H1 (cell line): ENCODE data around the gene TCEANC2. TPM values are rescaled to one million over a fixed set of nuclear protein-coding genes. Genes with fewer than 3 reads are reported as not detected.
A peak's percentile ranks its signal among the peaks of the same experiment; 100 is the strongest.

Experiments used
- CTCF ChIA-PET: fragments of 300-600 bp; sonication (Branson Sonifier 250); formaldehyde crosslinking; loops from one replicate; lab custom pipeline; 2021; ENCODE audit not compliant: partially characterized antibody; lab: Charles Lee
- POLR2A ChIA-PET: fragments of 300-600 bp; sonication (Branson Sonifier 250); formaldehyde crosslinking; loops from one replicate; lab custom pipeline; 2021; ENCODE audit warnings: inconsistent platforms; ENCODE audit not compliant: partially characterized antibody; lab: Charles Lee
- DNase-seq, 2 experiments: peaks; one replicate each; pipeline versions ENCODE4 v3.0.0 to v3.0.0-alpha.2; 2010 to 2022; ENCODE audit warnings: low spot score in 2 of 2, low read depth in 1 of 2, mixed read lengths in 1 of 2
- FAIRE-seq: peaks from 2 replicates; lab custom pipeline; 2011; peaks lifted over from hg19 to GRCh38; lab: Jason Lieb, UNC
- H2AFZ ChIP-seq: 2 replicates; pipeline ENCODE4 v1.8.1; 2012; ENCODE audit warnings: low read length, inconsistent platforms
- H2AK5ac ChIP-seq: 2 replicates; pipeline ENCODE4 v1.6.1; 2013; ENCODE audit warnings: low read depth, low read length
- H2BK120ac ChIP-seq: replicated peaks from 2 replicates; pipeline ENCODE3; 2013; ENCODE audit warnings: low read depth, low read length, inconsistent platforms
- H2BK12ac ChIP-seq: 2 replicates; pipeline ENCODE4 v1.6.1; 2013; ENCODE audit warnings: low read depth, low read length
- H2BK15ac ChIP-seq: 2 replicates; pipeline ENCODE4 v1.6.1; 2013; ENCODE audit warnings: low read length
- H2BK20ac ChIP-seq: 2 replicates; pipeline ENCODE4 v1.6.1; 2013; ENCODE audit warnings: low read length
- H2BK5ac ChIP-seq: 2 replicates; pipeline ENCODE4 v1.6.1; 2013; ENCODE audit warnings: low read depth, low read length
- H3K14ac ChIP-seq: 2 replicates; pipeline ENCODE4 v1.6.1; 2013; ENCODE audit warnings: inconsistent platforms; ENCODE audit not compliant: insufficient read length
- H3K18ac ChIP-seq: 2 replicates; pipeline ENCODE4 v1.6.1; 2013; ENCODE audit warnings: low read length; ENCODE audit errors: extremely low read depth
- H3K23ac ChIP-seq: 2 replicates; pipeline ENCODE4 v1.6.1; 2013; ENCODE audit warnings: inconsistent platforms; ENCODE audit not compliant: insufficient read length
- H3K23me2 ChIP-seq: 2 replicates; pipeline ENCODE4 v1.6.1; 2013; ENCODE audit warnings: low read depth, low read length
- H3K27ac ChIP-seq: 2 replicates; pipeline ENCODE4 v1.6.1; 2011; ENCODE audit warnings: low read depth, low read length, inconsistent platforms
- H3K27me3 ChIP-seq, 4 experiments: replicated peaks in 1 of 4; 1 replicate in 1 of 4; 2 replicates in 3 of 4; pipeline versions ENCODE4 v1.6.1 to v1.8.1; 2011 to 2013; ENCODE audit warnings: low read length in 3 of 4, mild to moderate bottlenecking in 3 of 4, inconsistent platforms in 2 of 4, mixed read lengths in 2 of 4, moderate library complexity in 1 of 4; ENCODE audit not compliant: control insufficient read depth in 3 of 4, insufficient read depth in 3 of 4; ENCODE audit errors: extremely low read depth in 1 of 4
- H3K36me3 ChIP-seq, 4 experiments: 2 replicates each; pipeline versions ENCODE4 v1.6.1 to v1.8.1; 2011 to 2013; ENCODE audit warnings: mild to moderate bottlenecking in 4 of 4, low read length in 3 of 4, moderate library complexity in 2 of 4, control low read depth in 1 of 4, inconsistent platforms in 1 of 4; ENCODE audit not compliant: insufficient read depth in 4 of 4, control insufficient read depth in 2 of 4
- H3K4ac ChIP-seq: replicated peaks from 2 replicates; pipeline ENCODE3; 2013; ENCODE audit warnings: low read length, low read depth, mixed read lengths, inconsistent platforms; ENCODE audit not compliant: insufficient read length
- H3K4me1 ChIP-seq, 4 experiments: replicated peaks in 1 of 4; 1 replicate in 1 of 4; 2 replicates in 3 of 4; pipeline versions ENCODE4 v1.6.1 to v1.8.1; 2011 to 2013; ENCODE audit warnings: low read length in 3 of 4, inconsistent platforms in 2 of 4, mixed read lengths in 1 of 4; ENCODE audit not compliant: insufficient read depth in 4 of 4, control insufficient read depth in 3 of 4
- H3K4me2 ChIP-seq, 2 experiments: 2 replicates each; pipeline versions ENCODE4 v1.6.1 to v1.8.1; 2011 to 2013; ENCODE audit warnings: low read depth in 2 of 2, low read length in 2 of 2, control low read depth in 1 of 2, inconsistent platforms in 1 of 2, mild to moderate bottlenecking in 1 of 2; ENCODE audit not compliant: insufficient read depth in 1 of 2
- H3K4me3 ChIP-seq, 4 experiments: fragments of 200-600, 300-600 bp in 1 of 4; sonication (generic), shearing (Covaris generic), sonication (Bioruptor Twin) in 1 of 4; 2 replicates each; pipeline versions ENCODE4 v1.5.1 to v1.8.1; 2011 to 2016; ENCODE audit warnings: low read length in 4 of 4, low read depth in 3 of 4, control low read depth in 2 of 4, inconsistent platforms in 2 of 4, mild to moderate bottlenecking in 2 of 4, mixed read lengths in 1 of 4, moderate library complexity in 1 of 4; ENCODE audit not compliant: insufficient read depth in 2 of 4; ENCODE audit errors: extremely low read depth in 1 of 4
- H3K56ac ChIP-seq: replicated peaks from 2 replicates; pipeline ENCODE3; 2013; ENCODE audit warnings: low read depth, mild to moderate bottlenecking, mixed read lengths, low read length, inconsistent platforms; ENCODE audit not compliant: insufficient read length
- H3K79me1 ChIP-seq: 2 replicates; pipeline ENCODE4 v1.6.1; 2013; ENCODE audit warnings: low read depth, low read length, control low read depth
- H3K79me2 ChIP-seq, 2 experiments: 2 replicates each; pipeline versions ENCODE4 v1.6.1 to v1.8.1; 2012 to 2013; ENCODE audit warnings: low read length in 2 of 2, mild to moderate bottlenecking in 2 of 2, inconsistent platforms in 1 of 2; ENCODE audit not compliant: insufficient read depth in 2 of 2, control insufficient read depth in 1 of 2
- H3K9ac ChIP-seq, 4 experiments: replicated peaks in 1 of 4; 1 replicate in 1 of 4; 2 replicates in 3 of 4; pipeline versions ENCODE4 v1.6.1 to v1.8.1; 2011 to 2013; ENCODE audit warnings: low read depth in 3 of 4, low read length in 3 of 4, control low read depth in 2 of 4, mild to moderate bottlenecking in 2 of 4, moderate library complexity in 2 of 4, inconsistent platforms in 1 of 4; ENCODE audit errors: extremely low read depth in 1 of 4
- H3K9me3 ChIP-seq, 2 experiments: 2 replicates each; pipeline versions ENCODE4 v1.6.1 to v1.8.1; 2012 to 2013; ENCODE audit warnings: mild to moderate bottlenecking in 2 of 2, moderate library complexity in 2 of 2, control low read depth in 1 of 2, inconsistent platforms in 1 of 2, low read depth in 1 of 2, low read length in 1 of 2, mixed read lengths in 1 of 2; ENCODE audit not compliant: insufficient read depth in 2 of 2
- H4K20me1 ChIP-seq, 2 experiments: replicated peaks in 1 of 2; 2 replicates each; pipeline versions ENCODE3 to v1.8.1; 2011 to 2013; ENCODE audit warnings: inconsistent platforms in 2 of 2, low read length in 2 of 2, mild to moderate bottlenecking in 1 of 2; ENCODE audit not compliant: insufficient read depth in 2 of 2, control insufficient read depth in 1 of 2
- H4K5ac ChIP-seq: 2 replicates; pipeline ENCODE4 v1.6.1; 2013; ENCODE audit warnings: low read length, low read depth, mixed read lengths, inconsistent platforms; ENCODE audit not compliant: insufficient read length
- H4K8ac ChIP-seq: 2 replicates; pipeline ENCODE4 v1.8.0; 2013; ENCODE audit warnings: mild to moderate bottlenecking, moderate library complexity, low read length, inconsistent platforms; ENCODE audit not compliant: insufficient read depth; ENCODE audit errors: extremely low read depth
- H4K91ac ChIP-seq: replicated peaks from 2 replicates; pipeline ENCODE3; 2013; ENCODE audit warnings: low read length, mixed read lengths, inconsistent platforms; ENCODE audit not compliant: insufficient read length
- BACH1 ChIP-seq: IDR thresholded peaks from 2 replicates; pipeline ENCODE4 v1.6.1; 2012; ENCODE audit warnings: low read length, improper control_type of control experiment
- GABPA ChIP-seq: IDR thresholded peaks from 2 replicates; pipeline ENCODE4 v1.6.1; 2011; ENCODE audit warnings: mild to moderate bottlenecking, low read length, moderate library complexity, borderline replicate concordance; ENCODE audit not compliant: insufficient read depth
- RNF2 ChIP-seq: fragments of 200-900, 300-1000 bp; sonication (generic); IDR thresholded peaks from 2 replicates; pipeline ENCODE4 v1.7.1; 2016; ENCODE audit warnings: borderline replicate concordance, low read depth, mild to moderate bottlenecking, antibody characterized with exemption, low read length; ENCODE audit not compliant: poor library complexity, severe bottlenecking; ENCODE audit errors: missing control alignments
- WGBS, 2 experiments: shearing (Covaris generic) in 1 of 2; methylation state at CpG; one replicate each; pipeline versions ENCODE4 v1.1.6 to v1.1.7; 2013 to 2015; ENCODE audit warnings: low lambda C conversion rate in 2 of 2, mixed read lengths in 2 of 2, inconsistent platforms in 1 of 2, low coverage in 1 of 2, missing lambda C conversion rate in 1 of 2; ENCODE audit not compliant: insufficient replicate concordance in 2 of 2, insufficient coverage in 1 of 2, insufficient read length in 1 of 2; ENCODE audit errors: extremely low coverage in 1 of 2, missing lambda C conversion rate in 1 of 2; 5-methylcytosine and 5-hydroxymethylcytosine counted together
- polyA plus RNA-seq, 7 experiments: library from polyadenylated mRNA; depleted of rRNA in 3 of 7; stranded (reverse) in 5 of 7; unstranded in 2 of 7; fragments of >200 nt in 5 of 7; fragments of 200-250 nt in 2 of 7; gene quantifications; 1 replicate in 5 of 7; 2 replicates in 1 of 7; 4 replicates in 1 of 7; pipeline versions ENCODE4 v1.2.1 to v1.2.3, GENCODE V29; 2011 to 2013; ENCODE audit warnings: missing spikeins in 2 of 7, mixed read lengths in 2 of 7
- total RNA-seq: library from RNA; stranded (reverse); fragmentation: NEBNext Ultra II Directional; extraction: Animal tissue kit (Norgen Biotek cat#: 25700); gene quantifications from 2 replicates; pipeline ENCODE4 v1.2.1, GENCODE V29; 2021

The TCEANC2 gene
- total and polyA plus RNA-seq, 2 of the 8 experiments (the other 6 are each of a cell fraction or from before 2014, with no cell fraction given): 4.2 to 8.2 TPM

DNA sequence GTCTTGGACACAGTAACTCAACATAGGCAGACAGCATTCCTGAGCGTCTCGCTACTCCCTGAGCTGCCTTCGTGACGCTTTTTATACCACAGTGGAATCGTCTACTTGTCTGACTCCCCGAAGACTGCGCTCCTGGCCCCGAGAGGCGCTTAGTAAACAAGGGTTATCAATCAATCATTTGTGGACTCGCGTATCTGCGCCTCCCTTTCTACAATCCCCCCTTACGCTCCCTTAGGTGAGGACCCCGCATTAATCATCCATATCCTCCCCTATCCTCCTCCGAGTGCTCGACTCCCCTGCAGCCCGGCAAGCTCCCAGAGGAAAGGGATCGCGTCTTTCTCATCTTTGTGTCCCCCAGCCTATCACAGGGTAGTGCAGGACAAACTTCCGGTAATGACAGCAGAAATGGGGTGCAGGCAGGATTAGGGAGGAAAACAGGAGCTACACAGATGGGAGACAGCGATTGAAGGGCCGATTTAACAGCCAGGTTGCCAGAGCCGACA is 926 bp upstream of the TCEANC2 start:
- H3K4me1 ChIP-seq: peaks cover 0 to 5% (median 3%) of the 10 kb centered on the region in 4 experiments; a peak in 4 of 7 replicates
- H2BK12ac ChIP-seq: no peak overlapping the region
- no peak for FAIRE-seq
- no peaks in the 10 kb centered on the region for H3K23me2 ChIP-seq
- H3K27ac ChIP-seq: peak overlapping the region; percentile 90
- H4K20me1 ChIP-seq: no peaks in the 10 kb centered on the region
- no peak overlapping the region for H2BK120ac ChIP-seq
- no peak overlapping the region for H4K91ac ChIP-seq
- H3K14ac ChIP-seq: no peak overlapping the region
- H3K9ac ChIP-seq: peak overlapping the region; percentile 62 to 82 (median 72)
- CTCF ChIA-PET: interaction anchor here (0.6 to 1.2 kb wide), 6 partner anchors 8 to 260 kb away, joined by 3 to 4 read pairs (median 3); no protein-coding TSS in a partner anchor
- H3K4ac ChIP-seq: no peak overlapping the region
- H4K8ac ChIP-seq: peak overlapping the region; percentile 84; the same call in 1 of the 2 replicates
- no peaks in the 10 kb centered on the region for H3K9me3 ChIP-seq
- H3K36me3 ChIP-seq: no peaks in the 10 kb centered on the region
- WGBS, 2 experiments: 1% methylated on average over 23 of the region's 23 CpGs; no CpG with 5 or more reads in 1 of the 2 experiments
- no peak for DNase-seq
- H3K18ac ChIP-seq: no peak overlapping the region; the same call in 1 of the 2 replicates
- H2AFZ ChIP-seq: 0 out of 2 replicates have a peak overlapping the region, but pooled peaks have one; percentile 13
- no peak overlapping the region for H4K5ac ChIP-seq
- peaks cover 7 to 49% of the 10 kb centered on the region in 2 experiments; a peak in 3 of 4 replicates for H3K79me2 ChIP-seq
- H3K23ac ChIP-seq: no peak overlapping the region
- POLR2A ChIA-PET: interaction anchor here (0.6 to 2.4 kb wide), 9 partner anchors 8 to 175 kb away, joined by 3 to 10 read pairs (median 4); no protein-coding TSS in a partner anchor
- H2BK15ac ChIP-seq: no peak overlapping the region
- no peak overlapping the region for H2AK5ac ChIP-seq
- H3K27me3 ChIP-seq: no peaks in the 10 kb centered on the region
- H3K56ac ChIP-seq: peak overlapping the region; percentile 3
- H2BK5ac ChIP-seq: peak overlapping the region; percentile 11; the same call in 1 of the 2 replicates
- H3K79me1 ChIP-seq: peaks cover 6% of the 10 kb centered on the region; the same call in 1 of the 2 replicates
- peak overlapping the region; percentile 72 to 96 (median 81) for H3K4me3 ChIP-seq
- no peak overlapping the region for H2BK20ac ChIP-seq
- H3K4me2 ChIP-seq: peak overlapping the region; percentile 75 to 90
- no peak for TF ChIP-seq RNF2
- TF ChIP-seq BACH1: no peak
- no peak for TF ChIP-seq GABPA
